ENCODE data around the gene ATP4B.
"Not testable (repeated sequence)": the region's sequence is repeated elsewhere in the genome, so short reads cannot be mapped to it uniquely, and the experiment has no call there.

Gene ATP4B

DNA sequence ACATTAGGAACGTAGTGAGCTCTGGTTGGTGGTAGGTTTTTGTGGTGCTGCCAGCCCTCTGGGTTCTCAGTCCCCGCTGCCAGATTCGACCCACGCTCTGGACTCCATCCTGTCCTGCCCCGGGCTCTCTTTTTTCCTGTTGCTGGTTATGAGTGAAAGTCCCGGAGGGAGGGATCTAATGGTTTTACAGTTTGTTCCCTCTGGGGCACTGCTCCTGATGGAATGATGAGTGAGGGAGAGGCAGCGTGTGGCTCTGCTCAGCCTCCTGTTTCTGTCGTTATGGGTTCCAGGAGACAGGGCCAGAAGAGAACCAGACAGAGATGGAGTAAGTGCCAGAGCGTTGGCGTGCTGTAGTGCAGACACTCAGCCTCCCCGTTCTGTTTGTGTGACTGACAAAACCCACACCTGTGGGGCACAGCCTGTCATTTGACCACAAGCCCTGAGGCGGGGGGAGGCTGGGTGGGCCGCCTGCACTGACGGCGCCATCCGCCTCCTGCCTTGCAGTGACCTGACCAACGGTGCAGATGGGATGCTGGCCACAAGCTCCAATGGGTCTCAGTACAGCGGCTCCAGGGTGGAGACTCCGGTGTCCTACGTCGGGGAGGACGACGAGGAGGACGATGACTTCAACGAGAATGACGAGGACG is 18.3 kb downstream of the ATP4B start:
- no peak for DNase-seq

- no peak for DNase-seq
These were observed 19.2 kb downstream of the ATP4B start for GRCh38 chr13:113638806-113639205.

DNA sequence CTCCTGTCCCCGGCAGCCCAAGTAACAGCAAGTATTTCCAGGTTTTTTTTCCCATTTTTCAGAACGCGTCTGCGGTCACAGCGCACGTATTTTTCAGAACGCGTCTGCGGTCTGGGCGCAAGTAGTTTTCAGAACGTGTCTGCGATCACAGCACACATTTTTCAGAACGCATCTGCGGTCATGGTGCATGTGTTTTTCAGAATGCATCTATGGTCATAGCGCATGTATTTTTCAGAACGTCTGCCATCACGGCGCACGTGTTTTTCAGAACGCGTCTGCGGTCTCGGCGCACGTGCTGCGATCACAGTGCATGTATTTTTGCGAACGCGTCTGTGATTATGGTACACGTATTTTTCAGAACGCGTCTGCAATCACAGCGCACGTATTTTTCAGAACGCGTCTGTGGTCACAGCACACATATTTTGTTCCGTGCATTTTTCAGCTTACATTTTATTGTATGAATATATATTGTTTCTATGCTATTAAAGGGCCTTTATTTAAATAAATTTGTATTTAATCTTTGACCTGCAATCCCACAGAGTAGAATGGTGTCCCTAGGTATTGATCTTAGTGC is 19.7 kb downstream of the ATP4B start:
- DNase-seq = no peak

GRCh38 chr13:113637262-113638160 is 20.5 kb downstream of the ATP4B start:
- DNase-seq = no peak

DNA sequence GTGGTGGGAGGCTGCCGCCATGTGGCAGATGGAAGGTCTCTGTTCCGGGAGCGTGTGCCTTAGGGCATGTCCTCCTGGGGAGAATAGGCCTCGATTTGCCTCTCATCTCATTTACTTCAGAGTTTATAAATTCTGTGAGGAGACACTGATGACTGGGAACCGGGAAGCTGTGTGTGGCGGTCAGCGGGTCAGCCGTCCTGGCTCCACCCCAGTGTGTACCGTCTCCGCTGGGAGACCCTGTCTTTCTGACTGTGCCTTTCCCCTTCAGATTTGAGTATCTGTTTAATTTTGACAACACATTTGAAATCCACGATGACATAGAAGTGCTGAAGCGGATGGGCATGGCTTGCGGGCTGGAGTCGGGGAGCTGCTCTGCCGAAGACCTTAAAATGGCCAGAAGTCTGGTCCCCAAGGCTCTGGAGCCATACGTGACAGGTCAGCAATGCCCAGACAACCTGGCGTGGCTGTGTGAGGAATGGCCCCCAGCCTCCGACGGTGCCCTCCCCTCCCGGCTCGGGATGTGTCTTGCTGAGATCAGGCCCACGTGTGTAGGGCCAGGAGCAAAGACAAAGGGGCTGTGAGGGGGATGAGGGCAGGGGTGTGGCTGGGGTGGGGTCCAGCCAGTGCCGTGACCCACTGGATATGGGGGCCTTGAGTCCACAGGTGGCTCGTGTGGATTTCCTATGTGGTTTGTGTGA is 21.6 kb downstream of the ATP4B start:
- no peak for DNase-seq

DNA sequence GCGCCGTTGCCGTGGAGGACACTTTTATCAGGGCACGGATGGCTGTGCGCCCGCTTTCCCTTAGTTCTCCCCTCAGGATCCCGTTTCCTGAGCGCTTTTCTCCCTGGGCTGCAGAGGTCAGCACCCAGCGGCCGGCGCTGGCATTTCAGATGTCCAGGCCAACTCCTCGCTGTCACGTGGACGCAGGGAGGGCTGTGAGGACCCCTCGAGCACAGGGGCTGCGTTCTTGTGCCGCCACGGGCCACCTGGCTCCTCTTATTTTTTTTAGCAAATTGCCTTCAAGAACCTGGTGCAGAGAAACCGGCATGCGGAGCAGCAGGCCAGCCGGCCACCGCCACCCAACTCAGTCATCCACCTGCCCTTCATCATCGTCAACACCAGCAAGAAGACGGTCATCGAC is 22.3 kb downstream of the ATP4B start:
- no peak for DNase-seq

- no peak for DNase-seq
These were observed 23.0 kb downstream of the ATP4B start for GRCh38 chr13:113635048-113635420.

DNA sequence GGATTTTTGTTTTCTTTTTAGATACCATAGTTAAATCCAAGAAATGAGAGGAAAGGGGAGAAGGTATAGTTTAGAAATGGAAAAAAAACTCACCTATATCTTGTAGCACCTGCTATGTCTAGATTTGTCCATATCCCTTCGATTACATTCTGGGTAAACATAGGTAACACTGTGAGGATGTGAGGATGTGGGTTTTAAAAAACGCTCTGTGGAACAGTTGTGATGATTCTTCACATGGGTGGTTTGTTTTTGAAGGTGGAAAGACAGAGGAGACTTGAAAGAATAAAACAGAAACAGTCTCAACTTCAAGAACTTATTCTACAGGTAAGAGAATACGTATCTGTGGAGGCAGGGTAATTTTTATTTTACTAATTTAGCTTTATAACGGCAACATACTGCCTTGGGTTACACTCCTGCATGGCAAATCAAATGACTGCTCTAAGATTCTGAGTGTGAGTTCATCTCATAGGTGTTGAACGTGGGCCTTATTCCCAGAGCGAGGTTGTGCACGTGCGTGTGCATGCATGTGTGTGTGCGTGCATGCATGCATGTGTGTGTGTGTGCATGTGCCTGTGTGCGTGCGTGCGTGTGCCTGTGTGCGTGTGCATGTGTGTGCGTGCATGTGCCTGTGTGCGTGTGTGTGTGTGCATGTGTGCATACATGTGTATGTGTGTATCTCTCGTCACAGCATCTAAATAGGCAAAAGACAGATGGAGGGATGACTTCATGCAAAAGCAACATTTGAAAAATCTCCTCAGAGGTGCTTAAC is 23.5 kb downstream of the ATP4B start:
- DNase-seq = no peak

DNA sequence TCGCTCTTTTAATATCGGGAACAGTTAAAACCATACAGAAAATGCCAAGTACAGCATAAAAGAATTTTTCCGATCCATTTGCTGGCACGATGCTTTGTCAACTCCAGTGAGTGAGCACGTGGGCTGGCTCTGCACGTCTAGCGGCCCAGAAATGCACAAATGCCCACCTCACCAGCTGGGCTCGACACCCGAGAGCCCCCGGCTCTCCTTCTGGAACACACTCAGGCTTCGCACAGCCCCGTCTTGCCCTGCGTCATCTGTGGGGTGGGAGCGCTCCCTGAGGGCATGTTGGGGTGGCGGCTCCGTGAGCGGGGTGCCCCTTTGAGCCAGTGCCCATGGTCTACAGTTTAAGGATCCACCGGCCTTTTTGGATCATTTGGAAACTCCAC is 24.5 kb downstream of the ATP4B start:
- no peak for DNase-seq

GRCh38 chr13:113632706-113633484 is 25.1 kb downstream of the ATP4B start:
- no peak for DNase-seq

DNA sequence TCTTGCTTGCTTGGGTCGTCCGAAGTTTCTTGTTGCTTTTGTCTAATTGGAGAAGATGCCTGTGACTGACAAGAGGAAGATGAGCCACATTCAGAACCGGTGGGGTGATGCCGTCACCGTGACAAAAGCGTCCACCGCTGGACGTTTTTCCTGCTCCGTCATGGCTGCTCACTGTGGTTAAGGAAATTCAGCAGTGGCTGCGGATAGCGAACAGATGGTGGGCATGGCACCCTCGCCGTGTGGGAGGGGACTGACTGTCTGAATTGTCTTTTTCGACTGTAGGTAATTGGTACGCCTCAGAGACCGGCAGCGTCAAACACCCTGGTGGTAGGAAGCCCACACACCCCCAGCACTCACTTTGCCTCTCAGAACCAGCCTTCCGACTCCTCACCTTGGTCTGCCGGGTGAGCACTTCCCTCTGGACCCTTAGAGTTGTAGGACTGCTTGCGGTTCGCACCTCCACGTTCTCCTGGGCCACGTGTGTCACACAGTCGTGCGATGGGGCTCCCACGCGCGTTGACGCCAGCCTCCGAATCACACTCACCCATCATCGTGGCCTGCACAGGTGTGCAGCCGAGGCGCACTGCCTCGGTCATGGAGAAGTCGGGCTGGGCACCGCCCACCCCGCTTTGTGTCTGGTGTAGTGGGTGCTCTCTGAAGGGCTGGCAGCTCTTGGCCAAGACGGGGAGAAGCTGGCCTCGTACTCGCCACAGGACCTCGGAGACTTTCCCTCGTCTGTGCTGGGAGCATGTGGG is 26.5 kb downstream of the ATP4B start:
- no peak for DNase-seq

DNA sequence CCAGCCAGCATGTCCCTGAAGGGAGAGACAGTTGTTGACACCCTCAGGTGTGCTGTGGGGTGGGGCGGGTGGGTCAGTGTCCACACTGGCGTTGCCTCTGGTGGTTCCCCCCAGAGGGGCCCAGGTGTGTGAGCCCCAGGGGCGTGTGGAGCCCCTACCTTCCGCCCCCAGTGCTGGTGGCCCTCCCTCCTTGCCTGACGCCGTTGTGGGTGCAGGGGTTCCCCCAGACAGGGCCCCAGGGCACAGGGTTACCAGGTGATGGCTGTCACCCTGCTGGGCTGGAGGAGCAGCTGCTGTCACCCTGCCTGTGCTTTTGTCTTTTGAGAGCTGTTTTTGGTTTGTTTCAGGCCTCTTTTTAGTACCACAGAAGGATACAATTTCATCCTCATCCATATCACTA is 27.2 kb downstream of the ATP4B start:
- no peak for DNase-seq

GRCh38 chr13:113630296-113630695 is 27.7 kb downstream of the ATP4B start:
- no peak for DNase-seq

- DNase-seq = no peak
These were observed 28.1 kb downstream of the ATP4B start for GRCh38 chr13:113629866-113630265.

GRCh38 chr13:113628291-113629270 is 29.4 kb downstream of the ATP4B start:
- no peak for DNase-seq

- no peak for DNase-seq
These were observed 30.9 kb downstream of the ATP4B start for GRCh38 chr13:113627136-113627535.

- DNase-seq = no peak
These were observed 31.9 kb downstream of the ATP4B start for GRCh38 chr13:113625965-113626721.

DNA sequence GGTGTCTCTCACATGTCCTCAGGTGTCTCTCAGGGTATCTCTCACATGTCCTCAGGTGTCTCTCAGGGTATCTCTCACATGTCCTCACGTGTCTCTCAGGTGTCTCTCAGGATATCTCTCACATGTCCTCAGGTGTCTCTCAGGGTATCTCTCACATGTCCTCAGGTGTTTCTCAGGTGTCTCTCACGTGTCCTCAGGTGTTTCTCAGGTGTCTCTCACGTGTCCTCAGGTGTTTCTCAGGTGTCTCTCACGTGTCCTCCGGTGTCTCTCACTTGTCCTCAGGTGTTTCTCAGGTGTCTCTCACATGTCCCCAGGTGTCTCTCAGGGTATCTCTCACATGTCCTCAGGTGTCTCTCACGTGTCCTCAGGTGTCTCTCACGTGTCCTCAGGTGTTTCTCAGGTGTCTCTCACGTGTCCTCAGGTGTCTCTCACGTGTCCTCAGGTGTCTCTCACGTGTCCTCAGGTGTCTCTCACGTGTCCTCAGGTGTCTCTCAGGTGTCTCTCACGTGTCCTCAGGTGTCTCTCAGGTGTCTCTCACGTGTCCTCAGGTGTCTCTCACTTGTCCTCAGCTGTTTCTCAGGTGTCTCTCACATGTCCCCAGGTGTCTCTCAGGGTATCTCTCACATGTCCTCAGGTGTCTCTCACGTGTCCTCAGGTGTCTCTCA is 33.2 kb downstream of the ATP4B start:
- not testable (repeated sequence) for DNase-seq

DNA sequence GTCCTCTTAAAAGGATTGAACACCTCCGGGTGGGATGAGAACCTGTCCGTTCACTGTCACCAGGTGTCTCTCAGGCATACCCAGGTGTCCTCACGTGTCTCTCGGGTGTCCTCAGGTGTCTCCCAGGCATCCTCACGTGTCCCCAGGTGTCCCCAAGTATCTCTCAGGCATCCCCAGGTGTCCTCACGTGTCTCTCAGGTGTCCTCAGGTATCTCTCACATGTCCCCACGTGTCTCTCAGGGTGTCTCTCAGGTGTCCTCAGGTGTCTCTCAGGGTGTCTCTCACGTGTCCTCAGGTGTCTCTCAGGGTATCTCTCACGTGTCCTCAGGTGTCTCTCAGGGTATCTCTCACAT is 33.8 kb downstream of the ATP4B start:
- DNase-seq = no peak

Data from SHP77 (cell line).